HCT116 (cell line): Measurements from ENCODE around the gene ALX3. TPM values are rescaled to one million over a fixed set of nuclear protein-coding genes. Genes with fewer than 3 reads are reported as not detected.

ENCODE experiments used
- ATAC-seq: fragments of 200-7000 bp; cut with Tn5 transposase; 2 replicates; pipeline ENCODE4 v1.9.1; 2020; ENCODE audit warnings: mild to moderate bottlenecking, moderate library complexity
- BruUV-seq: library from RNA; stranded (reverse); fragments of 400-500 nt; replicated peaks from 2 replicates; lab custom pipeline; 2021; lab: Mats Ljungman, UMichigan
- CTCF ChIA-PET: fragments of 300-600 bp; sonication (Branson Sonifier 250); formaldehyde crosslinking; loops from one replicate; lab custom pipeline; 2021; ENCODE audit warnings: antibody characterized with exemption; lab: Charles Lee
- POLR2A ChIA-PET: fragments of 300-600, 350-600 bp; sonication (Branson Sonifier 250); formaldehyde crosslinking; loops from one replicate; lab custom pipeline; 2021; ENCODE audit warnings: antibody characterized with exemption; lab: Charles Lee
- RAD21 ChIA-PET, 2 experiments: fragments of 300-600 bp; sonication (Branson Sonifier 250); formaldehyde crosslinking; loops; one replicate each; lab custom pipeline; 2023; ENCODE audit warnings: low total read pairs in 2 of 2; ENCODE audit not compliant: uncharacterized antibody in 2 of 2, unreplicated experiment in 2 of 2, low non-redundant PET in 1 of 2; lab: Charles Lee
- DNase-seq: peaks from one replicate; pipeline ENCODE4 v3.0.0-alpha.2; 2010; ENCODE audit warnings: low read depth, low spot score
- H2AFZ ChIP-seq: fragments of 200-600 bp; shearing (Covaris generic), sonication (generic); 2 replicates; pipeline ENCODE4 v1.6.1; 2017; ENCODE audit warnings: low read depth, mixed run types, mixed read lengths, antibody characterized with exemption, low read length; ENCODE audit not compliant: poor library complexity, severe bottlenecking
- H3K27ac ChIP-seq: 2 replicates; pipeline ENCODE4 v1.5.1; 2012; ENCODE audit warnings: low read depth, low read length
- H3K27me3 ChIP-seq: fragments of 200-600 bp; sonication (generic); 2 replicates; pipeline ENCODE4 v1.6.1; 2016; ENCODE audit warnings: mixed run types, low read length, mixed read lengths; ENCODE audit not compliant: insufficient read depth
- H3K36me3 ChIP-seq, 2 experiments: fragments of 200-500 bp in 1 of 2; fragments of 200-600 bp in 1 of 2; sonication (Bioruptor generic) in 1 of 2; sonication (generic) in 1 of 2; 2 replicates each; pipeline versions ENCODE4 v1.5.1 to v1.6.1; 2014 to 2016; ENCODE audit warnings: low read length in 2 of 2, inconsistent platforms in 1 of 2, mixed read lengths in 1 of 2, mixed run types in 1 of 2; ENCODE audit not compliant: insufficient read depth in 2 of 2, control insufficient read depth in 1 of 2
- H3K4me1 ChIP-seq, 2 experiments: fragments of 200-600 bp in 1 of 2; sonication (generic) in 1 of 2; 2 replicates each; pipeline versions ENCODE4 v1.5.1 to v1.6.1; 2012 to 2017; ENCODE audit warnings: low read length in 2 of 2, inconsistent platforms in 1 of 2, mild to moderate bottlenecking in 1 of 2, mixed read lengths in 1 of 2, mixed run types in 1 of 2, moderate library complexity in 1 of 2; ENCODE audit not compliant: insufficient read depth in 2 of 2, control insufficient read depth in 1 of 2
- H3K4me2 ChIP-seq: fragments of 200-600 bp; sonication (generic); 2 replicates; pipeline ENCODE4 v1.6.1; 2017; ENCODE audit warnings: mixed run types, low read length, mixed read lengths
- H3K4me3 ChIP-seq, 2 experiments: fragments of 200-600 bp in 1 of 2; sonication (generic) in 1 of 2; replicated peaks in 1 of 2; 2 replicates each; pipeline ENCODE4 v1.5.1; 2011 to 2016; ENCODE audit warnings: low read length in 2 of 2, control low read depth in 1 of 2, low read depth in 1 of 2, mild to moderate bottlenecking in 1 of 2, mixed read lengths in 1 of 2, mixed run types in 1 of 2
- H3K79me2 ChIP-seq: fragments of 200-600 bp; sonication (generic); 2 replicates; pipeline ENCODE4 v1.6.1; 2017; ENCODE audit warnings: mild to moderate bottlenecking, mixed run types, low read length, moderate library complexity, mixed read lengths; ENCODE audit not compliant: insufficient read depth
- H3K9ac ChIP-seq: fragments of 200-600 bp; sonication (generic); 2 replicates; pipeline ENCODE4 v1.6.1; 2016; ENCODE audit warnings: low read length, mixed read lengths
- H3K9me2 ChIP-seq: fragments of 200-600 bp; sonication (generic), shearing (Covaris generic); 2 replicates; pipeline ENCODE4 v1.6.1; 2017; ENCODE audit warnings: mixed run types, mild to moderate bottlenecking, moderate library complexity; ENCODE audit not compliant: insufficient read depth
- H3K9me3 ChIP-seq, 2 experiments: fragments of 200-500 bp in 1 of 2; fragments of 200-600 bp in 1 of 2; sonication (Bioruptor generic) in 1 of 2; sonication (generic) in 1 of 2; 2 replicates each; pipeline ENCODE4 v1.6.1; 2014 to 2017; ENCODE audit warnings: low read length in 2 of 2, mixed read lengths in 2 of 2, inconsistent platforms in 1 of 2, low read depth in 1 of 2, mild to moderate bottlenecking in 1 of 2, mixed run types in 1 of 2, moderate library complexity in 1 of 2; ENCODE audit not compliant: control insufficient read depth in 1 of 2, insufficient read depth in 1 of 2
- H4K20me1 ChIP-seq: fragments of 200-600 bp; sonication (generic), shearing (Covaris generic); 2 replicates; pipeline ENCODE4 v1.6.1; 2017; ENCODE audit warnings: mixed run types, mild to moderate bottlenecking, moderate library complexity; ENCODE audit not compliant: insufficient read depth
- CBX3 ChIP-seq: IDR thresholded peaks from 2 replicates; pipeline ENCODE4 v1.6.1; 2012; ENCODE audit warnings: low read depth
- CEBPB ChIP-seq: IDR thresholded peaks from 2 replicates; pipeline ENCODE4 v1.6.1; 2012; ENCODE audit warnings: low read depth
- EGR1 ChIP-seq: IDR thresholded peaks from 2 replicates; pipeline ENCODE4 v1.6.1; 2012; ENCODE audit warnings: low read depth
- EZH2 ChIP-seq: fragments of 200-600 bp; sonication (generic); IDR thresholded peaks from 2 replicates; pipeline ENCODE4 v1.6.1; 2017; ENCODE audit warnings: antibody characterized with exemption, mixed run types
- FOSL1 ChIP-seq: IDR thresholded peaks from 2 replicates; pipeline ENCODE4 v1.6.1; 2012; ENCODE audit warnings: low read depth
- JUND ChIP-seq: IDR thresholded peaks from 2 replicates; pipeline ENCODE4 v1.6.1; 2012
- POLR2AphosphoS5 ChIP-seq: IDR thresholded peaks from 2 replicates; pipeline ENCODE4 v1.6.1; 2011; ENCODE audit warnings: mild to moderate bottlenecking, low read depth, low read length, moderate library complexity
- RAD21 ChIP-seq: IDR thresholded peaks from 2 replicates; pipeline ENCODE4 v1.6.1; 2012; ENCODE audit warnings: low read depth, mild to moderate bottlenecking
- SIN3A ChIP-seq: IDR thresholded peaks from 2 replicates; pipeline ENCODE4 v1.6.1; 2012; ENCODE audit warnings: low read depth
- SP1 ChIP-seq: IDR thresholded peaks from 2 replicates; pipeline ENCODE4 v1.6.1; 2012; ENCODE audit warnings: low read depth
- SRF ChIP-seq: IDR thresholded peaks from 2 replicates; pipeline ENCODE4 v1.6.1; 2012; ENCODE audit warnings: low read depth
- TCF7L2 ChIP-seq: IDR thresholded peaks from 2 replicates; pipeline ENCODE4 v1.7.0; 2011; ENCODE audit warnings: borderline replicate concordance, inconsistent platforms; ENCODE audit not compliant: insufficient read depth, insufficient read length; ENCODE audit errors: extremely low read depth
- YY1 ChIP-seq: IDR thresholded peaks from 2 replicates; pipeline ENCODE4 v1.6.1; 2011; ENCODE audit warnings: low read length, low read depth, moderate library complexity, mild to moderate bottlenecking; ENCODE audit not compliant: insufficient replicate concordance; ENCODE audit errors: extremely low read depth
- ZNF274 ChIP-seq: fragments of 200-500 bp; sonication (Bioruptor generic); IDR thresholded peaks from 2 replicates; pipeline ENCODE4 v1.6.1; 2014; ENCODE audit warnings: mild to moderate bottlenecking, low read depth, low read length, inconsistent platforms
- intact Hi-C: fragments of 100-400 bp; cut with micrococcal nuclease; formaldehyde crosslinking; loops from 2 replicates; pipeline ENCODE4 v1.10.0; 2022
- total RNA-seq: library from RNA; stranded (reverse); gene quantifications from one replicate; pipeline ENCODE4 v1.2.1, GENCODE V29; 2021; ENCODE audit not compliant: unreplicated experiment
- TF ChIP-seq, protein P1 (sequence below): IDR thresholded peaks from 2 replicates; pipeline ENCODE4 v1.6.1; 2012; ENCODE audit warnings: low read depth
- TF ChIP-seq, protein P2 (sequence below): IDR thresholded peaks from 2 replicates; pipeline ENCODE4 v1.6.1; 2011; ENCODE audit warnings: mild to moderate bottlenecking, low read length, moderate library complexity; ENCODE audit not compliant: insufficient replicate concordance; ENCODE audit errors: extremely low read depth
- TF ChIP-seq, protein P3 (sequence below): IDR thresholded peaks from 2 replicates; pipeline ENCODE4 v1.6.1; 2012
- TF ChIP-seq, protein P4 (sequence below): IDR thresholded peaks from 2 replicates; pipeline ENCODE4 v1.6.1; 2012

The ALX3 gene
- total RNA-seq, 1 experiment from 2014 or later, result not detected

DNA sequence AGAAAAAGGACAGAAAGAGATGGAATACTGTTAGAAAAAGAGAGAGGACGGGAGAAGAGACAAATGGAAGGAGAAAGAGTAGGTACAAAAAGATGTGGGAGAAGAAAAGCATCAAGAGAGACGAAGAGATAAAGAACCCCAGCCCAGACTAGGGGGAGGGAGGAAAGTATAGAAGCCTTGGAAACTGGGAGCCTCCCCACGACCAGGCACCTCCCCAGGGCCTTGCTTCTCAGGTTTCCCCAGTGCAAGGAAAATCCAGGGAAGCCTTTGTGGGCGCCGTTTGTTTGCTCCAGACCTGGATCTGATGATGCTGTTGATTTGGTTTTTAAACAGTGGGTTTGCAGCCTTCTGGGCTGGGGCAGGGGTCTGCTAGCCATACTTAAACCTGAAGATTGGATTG is 15.2 kb upstream of the ALX3 start:
- Histone ChIP-seq H3K4me3 (no peak overlapping the region), H3K4me2 (no peak overlapping the region), H3K9me2 (no peaks in the 10 kb centered on the region), H3K4me1 (no peaks in the 10 kb centered on the region), H3K9ac (no peak overlapping the region), H4K20me1 (no peaks in the 10 kb centered on the region), H2AFZ (no peak overlapping the region), H3K79me2 (no peaks in the 10 kb centered on the region), H3K36me3 (no peaks in the 10 kb centered on the region), H3K9me3 (no peaks in the 10 kb centered on the region), H3K27me3 (no peaks in the 10 kb centered on the region), H3K27ac (no peak overlapping the region)
- intact Hi-C loops, result no loop called here
- ATAC-seq (no peak), DNase-seq (no peak)
- ChIA-PET POLR2A (no interaction called here), RAD21 (no interaction called here), CTCF (no interaction called here)
- TF ChIP-seq POLR2AphosphoS5, result no peak
- TF ChIP-seq, protein P1, sequence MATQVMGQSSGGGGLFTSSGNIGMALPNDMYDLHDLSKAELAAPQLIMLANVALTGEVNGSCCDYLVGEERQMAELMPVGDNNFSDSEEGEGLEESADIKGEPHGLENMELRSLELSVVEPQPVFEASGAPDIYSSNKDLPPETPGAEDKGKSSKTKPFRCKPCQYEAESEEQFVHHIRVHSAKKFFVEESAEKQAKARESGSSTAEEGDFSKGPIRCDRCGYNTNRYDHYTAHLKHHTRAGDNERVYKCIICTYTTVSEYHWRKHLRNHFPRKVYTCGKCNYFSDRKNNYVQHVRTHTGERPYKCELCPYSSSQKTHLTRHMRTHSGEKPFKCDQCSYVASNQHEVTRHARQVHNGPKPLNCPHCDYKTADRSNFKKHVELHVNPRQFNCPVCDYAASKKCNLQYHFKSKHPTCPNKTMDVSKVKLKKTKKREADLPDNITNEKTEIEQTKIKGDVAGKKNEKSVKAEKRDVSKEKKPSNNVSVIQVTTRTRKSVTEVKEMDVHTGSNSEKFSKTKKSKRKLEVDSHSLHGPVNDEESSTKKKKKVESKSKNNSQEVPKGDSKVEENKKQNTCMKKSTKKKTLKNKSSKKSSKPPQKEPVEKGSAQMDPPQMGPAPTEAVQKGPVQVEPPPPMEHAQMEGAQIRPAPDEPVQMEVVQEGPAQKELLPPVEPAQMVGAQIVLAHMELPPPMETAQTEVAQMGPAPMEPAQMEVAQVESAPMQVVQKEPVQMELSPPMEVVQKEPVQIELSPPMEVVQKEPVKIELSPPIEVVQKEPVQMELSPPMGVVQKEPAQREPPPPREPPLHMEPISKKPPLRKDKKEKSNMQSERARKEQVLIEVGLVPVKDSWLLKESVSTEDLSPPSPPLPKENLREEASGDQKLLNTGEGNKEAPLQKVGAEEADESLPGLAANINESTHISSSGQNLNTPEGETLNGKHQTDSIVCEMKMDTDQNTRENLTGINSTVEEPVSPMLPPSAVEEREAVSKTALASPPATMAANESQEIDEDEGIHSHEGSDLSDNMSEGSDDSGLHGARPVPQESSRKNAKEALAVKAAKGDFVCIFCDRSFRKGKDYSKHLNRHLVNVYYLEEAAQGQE, result no peak
- TF ChIP-seq YY1, result no peak
- TF ChIP-seq, protein P2, sequence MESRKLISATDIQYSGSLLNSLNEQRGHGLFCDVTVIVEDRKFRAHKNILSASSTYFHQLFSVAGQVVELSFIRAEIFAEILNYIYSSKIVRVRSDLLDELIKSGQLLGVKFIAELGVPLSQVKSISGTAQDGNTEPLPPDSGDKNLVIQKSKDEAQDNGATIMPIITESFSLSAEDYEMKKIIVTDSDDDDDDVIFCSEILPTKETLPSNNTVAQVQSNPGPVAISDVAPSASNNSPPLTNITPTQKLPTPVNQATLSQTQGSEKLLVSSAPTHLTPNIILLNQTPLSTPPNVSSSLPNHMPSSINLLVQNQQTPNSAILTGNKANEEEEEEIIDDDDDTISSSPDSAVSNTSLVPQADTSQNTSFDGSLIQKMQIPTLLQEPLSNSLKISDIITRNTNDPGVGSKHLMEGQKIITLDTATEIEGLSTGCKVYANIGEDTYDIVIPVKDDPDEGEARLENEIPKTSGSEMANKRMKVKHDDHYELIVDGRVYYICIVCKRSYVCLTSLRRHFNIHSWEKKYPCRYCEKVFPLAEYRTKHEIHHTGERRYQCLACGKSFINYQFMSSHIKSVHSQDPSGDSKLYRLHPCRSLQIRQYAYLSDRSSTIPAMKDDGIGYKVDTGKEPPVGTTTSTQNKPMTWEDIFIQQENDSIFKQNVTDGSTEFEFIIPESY, result no peak
- TF ChIP-seq FOSL1, result no peak
- TF ChIP-seq JUND, result no peak
- no peak for TF ChIP-seq CBX3
- no peak for TF ChIP-seq EZH2
- TF ChIP-seq SRF, result no peak
- TF ChIP-seq SIN3A, result no peak
- no peak for TF ChIP-seq CEBPB
- TF ChIP-seq, protein P3, sequence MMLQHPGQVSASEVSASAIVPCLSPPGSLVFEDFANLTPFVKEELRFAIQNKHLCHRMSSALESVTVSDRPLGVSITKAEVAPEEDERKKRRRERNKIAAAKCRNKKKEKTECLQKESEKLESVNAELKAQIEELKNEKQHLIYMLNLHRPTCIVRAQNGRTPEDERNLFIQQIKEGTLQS, result no peak
- no peak for TF ChIP-seq EGR1
- TF ChIP-seq TCF7L2, result no peak
- TF ChIP-seq RAD21, result no peak
- TF ChIP-seq SP1, result no peak
- TF ChIP-seq, protein P4, sequence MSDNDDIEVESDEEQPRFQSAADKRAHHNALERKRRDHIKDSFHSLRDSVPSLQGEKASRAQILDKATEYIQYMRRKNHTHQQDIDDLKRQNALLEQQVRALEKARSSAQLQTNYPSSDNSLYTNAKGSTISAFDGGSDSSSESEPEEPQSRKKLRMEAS, result no peak
- TF ChIP-seq ZNF274, result no peak
- no TSS peak for BruUV-seq
